ENCODE data around the gene ITGB8.

Gene ITGB8

DNA sequence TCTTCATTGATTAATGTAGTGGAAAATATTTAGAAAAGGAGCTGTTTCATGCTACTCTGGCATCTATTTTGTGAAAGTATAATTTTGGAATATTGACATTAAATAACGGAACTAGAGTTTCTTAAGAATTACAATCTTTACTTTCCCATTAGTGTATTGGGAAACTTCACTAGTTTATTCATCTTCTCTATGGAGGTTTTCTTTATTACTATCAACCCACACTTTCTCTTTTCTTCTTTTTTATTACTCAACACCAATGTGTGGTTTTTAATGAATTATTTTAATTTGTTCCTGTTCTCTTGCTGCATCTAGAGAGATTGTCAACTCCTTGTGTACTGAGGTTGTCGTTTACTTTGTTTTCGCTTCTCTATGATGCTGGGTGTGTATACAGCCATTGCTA, 20.4 kb upstream of the ITGB8 start:
- no peak overlapping the region for H3K4me3 ChIP-seq (ENCODE audit: low read depth in 1 of 2, low read length in 2 of 2)
- H3K4me1 ChIP-seq (ENCODE audit: insufficient read depth, low read length) = no peaks in the 10 kb centered on the region
- H3K27ac ChIP-seq (ENCODE audit: low read depth, low read length) = no peak overlapping the region
- no peaks in the 10 kb centered on the region for H3K36me3 ChIP-seq (ENCODE audit: insufficient read depth, low read length)
- H3K9me3 ChIP-seq (ENCODE audit: low read length) = no peaks in the 10 kb centered on the region
- no peaks in the 10 kb centered on the region for H3K27me3 ChIP-seq (ENCODE audit: control insufficient read depth in 1 of 2, insufficient read depth in 2 of 2, low read length in 2 of 2)
- no peak overlapping the region for H3K9ac ChIP-seq (ENCODE audit: low read length)

DNA sequence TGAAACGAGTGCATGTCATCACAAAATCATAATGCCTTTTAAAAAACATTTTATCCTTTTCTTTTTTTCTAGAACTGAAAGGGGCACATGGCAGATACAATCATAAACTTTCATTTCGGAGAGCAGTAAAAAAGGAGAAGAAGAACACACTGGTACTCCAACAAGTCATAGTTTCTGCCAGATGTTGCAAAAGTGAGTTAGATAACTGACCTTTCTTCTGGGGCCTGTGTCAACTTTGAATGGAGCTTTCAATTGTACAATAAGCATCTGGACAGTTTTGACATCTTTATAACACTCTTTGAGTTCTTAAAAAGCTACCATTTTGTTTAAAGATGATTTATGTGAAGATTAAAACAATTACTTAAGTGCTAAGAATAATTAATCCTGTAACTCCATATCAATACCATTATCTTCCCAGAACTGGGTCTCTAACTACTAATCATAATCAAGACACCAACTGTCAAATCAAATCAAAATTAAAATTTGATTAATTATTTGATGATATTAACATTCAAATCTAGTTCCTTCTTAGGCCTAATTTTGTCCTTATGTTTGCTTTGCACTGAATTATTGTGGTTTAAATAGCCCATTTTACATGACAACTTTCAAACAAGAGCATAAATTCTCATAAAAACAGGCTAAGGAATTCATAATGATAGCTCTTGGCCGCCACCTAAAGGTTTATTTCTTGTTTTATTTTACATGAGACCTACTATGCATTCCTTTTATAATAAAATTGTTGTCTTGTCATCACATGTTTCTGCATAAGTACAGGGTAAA, 19.5 kb upstream of the ITGB8 start:
- Histone ChIP-seq H3K4me1 (ENCODE audit: insufficient read depth, low read length) (no peaks in the 10 kb centered on the region), H3K27me3 (ENCODE audit: control insufficient read depth in 1 of 2, insufficient read depth in 2 of 2, low read length in 2 of 2) (no peaks in the 10 kb centered on the region), H3K4me3 (ENCODE audit: low read depth in 1 of 2, low read length in 2 of 2) (no peak overlapping the region), H3K9me3 (ENCODE audit: low read length) (no peaks in the 10 kb centered on the region), H3K9ac (ENCODE audit: low read length) (no peak overlapping the region), H3K36me3 (ENCODE audit: insufficient read depth, low read length) (no peaks in the 10 kb centered on the region), H3K27ac (ENCODE audit: low read depth, low read length) (no peak overlapping the region)

DNA sequence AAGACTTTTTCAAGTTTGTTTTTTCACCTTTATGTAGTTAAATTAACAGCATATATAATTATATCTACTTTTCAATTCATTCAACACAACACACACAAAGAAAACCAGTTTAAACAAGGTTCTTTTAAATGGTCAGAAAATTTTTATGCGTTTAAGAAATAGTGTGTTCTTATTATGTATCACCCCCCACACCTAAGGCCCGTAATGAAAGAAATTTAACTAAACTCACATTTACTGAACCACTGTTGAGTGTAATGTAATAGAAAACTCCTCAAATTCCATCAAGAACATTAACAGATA, 19.0 kb upstream of the ITGB8 start:
- Histone ChIP-seq H3K9me3 (ENCODE audit: low read length) (no peaks in the 10 kb centered on the region), H3K27ac (ENCODE audit: low read depth, low read length) (no peak overlapping the region), H3K4me1 (ENCODE audit: insufficient read depth, low read length) (no peaks in the 10 kb centered on the region), H3K36me3 (ENCODE audit: insufficient read depth, low read length) (no peaks in the 10 kb centered on the region), H3K9ac (ENCODE audit: low read length) (no peak overlapping the region), H3K4me3 (ENCODE audit: low read depth in 1 of 2, low read length in 2 of 2) (no peak overlapping the region), H3K27me3 (ENCODE audit: control insufficient read depth in 1 of 2, insufficient read depth in 2 of 2, low read length in 2 of 2) (no peaks in the 10 kb centered on the region)

DNA sequence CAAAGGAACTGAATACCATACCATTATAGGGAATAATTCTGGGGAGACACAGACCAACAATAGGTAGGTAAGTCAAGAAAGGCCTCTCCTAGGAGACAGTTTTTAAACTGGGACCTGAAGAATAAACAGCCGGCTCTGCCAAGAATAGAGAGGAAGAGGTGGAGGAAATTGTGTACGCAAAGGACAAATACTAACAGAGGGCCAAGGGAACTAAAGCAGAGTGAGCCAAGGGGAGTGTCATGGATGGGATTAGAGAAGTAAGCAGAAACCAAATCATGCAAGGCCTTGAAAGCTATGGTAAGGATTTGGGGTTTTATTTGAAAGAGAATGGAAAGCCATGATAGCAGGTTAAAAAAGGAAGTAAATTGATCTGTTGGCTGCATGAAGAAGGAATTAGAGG, 18.1 kb upstream of the ITGB8 start:
- H3K9ac ChIP-seq (ENCODE audit: low read length) = no peak overlapping the region
- no peak overlapping the region for H3K27ac ChIP-seq (ENCODE audit: low read depth, low read length)
- no peaks in the 10 kb centered on the region for H3K9me3 ChIP-seq (ENCODE audit: low read length)
- H3K36me3 ChIP-seq (ENCODE audit: insufficient read depth, low read length) = no peaks in the 10 kb centered on the region
- H3K27me3 ChIP-seq (ENCODE audit: control insufficient read depth in 1 of 2, insufficient read depth in 2 of 2, low read length in 2 of 2) = no peaks in the 10 kb centered on the region
- no peaks in the 10 kb centered on the region for H3K4me1 ChIP-seq (ENCODE audit: insufficient read depth, low read length)
- H3K4me3 ChIP-seq (ENCODE audit: low read depth in 1 of 2, low read length in 2 of 2) = no peak overlapping the region

DNA sequence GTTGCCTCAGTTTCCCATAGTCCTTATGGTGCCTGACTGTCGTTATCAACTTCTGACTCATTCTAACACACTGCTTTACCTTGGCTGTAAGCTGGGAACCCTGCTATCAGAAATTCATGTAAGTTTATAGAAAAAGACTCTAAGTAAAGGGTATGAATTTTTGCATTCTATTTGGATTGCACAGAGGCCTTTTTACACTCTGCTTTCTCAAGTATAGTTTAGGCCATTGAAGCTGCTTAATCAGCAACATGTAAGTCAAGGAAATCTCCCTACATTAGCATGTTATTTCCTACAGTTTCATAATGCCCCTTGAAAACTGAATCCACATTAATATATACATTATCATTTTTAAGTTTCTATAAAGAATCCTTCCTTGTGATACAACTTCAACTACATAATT, 17.1 kb upstream of the ITGB8 start:
- Histone ChIP-seq H3K4me1 (ENCODE audit: insufficient read depth, low read length) (no peaks in the 10 kb centered on the region), H3K4me3 (ENCODE audit: low read depth in 1 of 2, low read length in 2 of 2) (no peak overlapping the region), H3K27ac (ENCODE audit: low read depth, low read length) (no peak overlapping the region), H3K9me3 (ENCODE audit: low read length) (no peaks in the 10 kb centered on the region), H3K36me3 (ENCODE audit: insufficient read depth, low read length) (no peaks in the 10 kb centered on the region), H3K9ac (ENCODE audit: low read length) (no peak overlapping the region), H3K27me3 (ENCODE audit: control insufficient read depth in 1 of 2, insufficient read depth in 2 of 2, low read length in 2 of 2) (no peaks in the 10 kb centered on the region)

DNA sequence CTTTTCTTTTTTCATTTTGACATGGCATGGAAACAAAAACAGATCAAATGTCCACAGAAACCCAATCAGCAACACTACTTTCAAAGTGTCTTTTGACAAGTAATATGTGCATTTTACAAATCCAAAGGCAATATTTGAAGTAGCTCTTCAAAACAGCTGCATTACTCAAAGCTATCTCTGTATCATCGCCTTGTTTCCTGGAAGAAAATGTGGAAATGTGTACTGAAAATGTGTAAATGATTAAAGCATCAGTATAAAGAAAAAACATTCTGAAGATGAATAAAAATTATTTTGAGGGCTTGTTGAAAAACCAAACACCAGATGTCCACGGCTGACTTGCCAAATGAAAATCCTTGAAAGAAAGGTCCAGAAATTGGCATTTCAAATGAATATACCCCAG, 16.5 kb upstream of the ITGB8 start:
- Histone ChIP-seq H3K4me3 (ENCODE audit: low read depth in 1 of 2, low read length in 2 of 2) (no peak overlapping the region), H3K36me3 (ENCODE audit: insufficient read depth, low read length) (no peaks in the 10 kb centered on the region)

DNA sequence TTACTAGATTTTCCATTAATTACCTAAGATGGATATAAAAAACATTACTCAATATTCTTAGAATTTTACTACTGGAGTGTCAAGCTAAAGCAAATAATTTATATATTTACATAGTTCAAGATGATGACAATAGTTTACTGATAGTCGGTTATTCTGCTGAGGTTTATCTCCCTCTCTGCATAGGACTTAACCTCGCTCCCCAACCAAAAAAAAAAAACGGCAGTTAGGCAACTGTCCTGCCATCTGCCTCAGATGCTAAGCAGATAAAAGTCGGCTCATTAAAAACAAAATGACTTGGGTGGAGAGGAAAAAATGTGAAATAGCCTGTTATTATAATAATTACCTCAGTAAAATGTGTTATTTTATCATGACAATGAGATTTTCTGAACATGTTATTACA, 14.0 kb upstream of the ITGB8 start:
- Histone ChIP-seq H3K4me1 (ENCODE audit: insufficient read depth, low read length) (no peaks in the 10 kb centered on the region), H3K9ac (ENCODE audit: low read length) (no peak overlapping the region), H3K4me3 (ENCODE audit: low read depth in 1 of 2, low read length in 2 of 2) (no peak overlapping the region), H3K36me3 (ENCODE audit: insufficient read depth, low read length) (no peaks in the 10 kb centered on the region), H3K27me3 (ENCODE audit: control insufficient read depth in 1 of 2, insufficient read depth in 2 of 2, low read length in 2 of 2) (no peaks in the 10 kb centered on the region), H3K27ac (ENCODE audit: low read depth, low read length) (no peak overlapping the region), H3K9me3 (ENCODE audit: low read length) (no peaks in the 10 kb centered on the region)

More for the DNA sequence above, 16.5 kb upstream of the ITGB8 start:
- Histone ChIP-seq H3K9me3 (ENCODE audit: low read length) (no peaks in the 10 kb centered on the region), H3K4me1 (ENCODE audit: insufficient read depth, low read length) (no peaks in the 10 kb centered on the region), H3K27ac (ENCODE audit: low read depth, low read length) (no peak overlapping the region), H3K9ac (ENCODE audit: low read length) (no peak overlapping the region), H3K27me3 (ENCODE audit: control insufficient read depth in 1 of 2, insufficient read depth in 2 of 2, low read length in 2 of 2) (no peaks in the 10 kb centered on the region)

DNA sequence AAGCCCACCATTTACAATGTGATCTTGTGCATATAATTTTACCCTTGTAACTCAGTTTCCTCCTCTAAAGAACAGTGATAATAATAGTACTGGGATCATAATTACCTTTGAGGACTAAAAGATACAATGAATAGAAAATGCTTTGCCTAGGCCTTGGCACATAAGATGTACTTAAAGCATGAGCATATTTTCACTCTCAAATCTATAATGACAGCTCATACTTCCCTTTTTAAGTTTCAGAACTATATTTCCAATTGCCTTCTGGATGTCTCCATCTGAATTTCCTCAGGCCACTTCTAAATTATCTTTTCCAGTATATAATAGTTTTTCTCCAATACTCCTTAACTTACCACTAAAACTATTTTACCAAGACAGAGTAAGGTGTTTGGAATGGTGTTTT, 13.3 kb upstream of the ITGB8 start:
- Histone ChIP-seq H3K27me3 (ENCODE audit: control insufficient read depth in 1 of 2, insufficient read depth in 2 of 2, low read length in 2 of 2) (no peaks in the 10 kb centered on the region), H3K4me3 (ENCODE audit: low read depth in 1 of 2, low read length in 2 of 2) (no peak overlapping the region), H3K4me1 (ENCODE audit: insufficient read depth, low read length) (no peaks in the 10 kb centered on the region), H3K9ac (ENCODE audit: low read length) (no peak overlapping the region), H3K9me3 (ENCODE audit: low read length) (no peaks in the 10 kb centered on the region), H3K36me3 (ENCODE audit: insufficient read depth, low read length) (no peaks in the 10 kb centered on the region), H3K27ac (ENCODE audit: low read depth, low read length) (no peak overlapping the region)

DNA sequence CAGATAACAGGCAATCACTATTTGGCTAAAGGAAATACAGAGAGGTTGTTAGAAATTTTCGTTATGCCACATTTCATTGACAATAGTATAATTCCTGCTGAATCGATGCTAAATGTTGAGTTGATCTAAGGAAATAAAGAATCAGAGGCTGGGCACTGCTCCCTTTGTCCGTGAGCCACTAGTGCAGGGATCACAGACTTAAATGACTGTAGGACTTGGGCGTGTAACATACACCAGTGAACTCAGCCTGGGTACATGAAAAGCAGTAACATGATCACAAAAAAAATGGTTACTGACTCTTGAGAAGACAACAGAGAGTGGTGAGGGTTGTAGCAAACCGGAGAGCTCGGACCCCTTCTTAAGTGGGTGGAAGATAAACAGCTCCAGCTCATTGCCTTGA, 11.8 kb upstream of the ITGB8 start:
- H3K27me3 ChIP-seq (ENCODE audit: control insufficient read depth in 1 of 2, insufficient read depth in 2 of 2, low read length in 2 of 2) = no peaks in the 10 kb centered on the region
- H3K27ac ChIP-seq (ENCODE audit: low read depth, low read length) = no peak overlapping the region
- no peak overlapping the region for H3K4me3 ChIP-seq (ENCODE audit: low read depth in 1 of 2, low read length in 2 of 2)
- no peaks in the 10 kb centered on the region for H3K9me3 ChIP-seq (ENCODE audit: low read length)
- H3K36me3 ChIP-seq (ENCODE audit: insufficient read depth, low read length) = no peaks in the 10 kb centered on the region
- H3K4me1 ChIP-seq (ENCODE audit: insufficient read depth, low read length) = no peaks in the 10 kb centered on the region
- no peak overlapping the region for H3K9ac ChIP-seq (ENCODE audit: low read length)

DNA sequence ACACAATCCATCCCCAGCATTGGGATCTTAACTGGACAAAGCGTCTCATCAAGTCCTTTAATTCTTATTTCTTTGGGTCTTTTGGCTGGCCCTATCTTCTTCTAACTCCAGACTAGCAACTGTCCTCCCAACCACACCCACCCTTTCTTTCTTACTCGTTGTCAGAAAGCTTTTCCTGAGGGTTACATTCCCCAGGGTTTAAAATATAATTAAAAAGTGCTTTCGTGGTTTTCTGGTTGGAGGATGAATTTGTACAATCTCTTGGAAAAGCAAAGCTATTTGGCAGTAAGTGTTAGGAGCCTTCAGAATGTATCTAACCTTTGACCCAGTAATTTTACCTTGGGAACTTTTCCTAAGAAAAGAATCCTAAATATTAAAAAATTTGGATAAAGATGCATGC, 10.4 kb upstream of the ITGB8 start:
- H3K4me1 ChIP-seq (ENCODE audit: insufficient read depth, low read length) = no peaks in the 10 kb centered on the region
- no peak overlapping the region for H3K4me3 ChIP-seq (ENCODE audit: low read depth in 1 of 2, low read length in 2 of 2)
- no peak overlapping the region for H3K9ac ChIP-seq (ENCODE audit: low read length)
- no peaks in the 10 kb centered on the region for H3K36me3 ChIP-seq (ENCODE audit: insufficient read depth, low read length)
- H3K9me3 ChIP-seq (ENCODE audit: low read length) = no peaks in the 10 kb centered on the region
- no peak overlapping the region for H3K27ac ChIP-seq (ENCODE audit: low read depth, low read length)
- H3K27me3 ChIP-seq (ENCODE audit: control insufficient read depth in 1 of 2, insufficient read depth in 2 of 2, low read length in 2 of 2) = no peaks in the 10 kb centered on the region

DNA sequence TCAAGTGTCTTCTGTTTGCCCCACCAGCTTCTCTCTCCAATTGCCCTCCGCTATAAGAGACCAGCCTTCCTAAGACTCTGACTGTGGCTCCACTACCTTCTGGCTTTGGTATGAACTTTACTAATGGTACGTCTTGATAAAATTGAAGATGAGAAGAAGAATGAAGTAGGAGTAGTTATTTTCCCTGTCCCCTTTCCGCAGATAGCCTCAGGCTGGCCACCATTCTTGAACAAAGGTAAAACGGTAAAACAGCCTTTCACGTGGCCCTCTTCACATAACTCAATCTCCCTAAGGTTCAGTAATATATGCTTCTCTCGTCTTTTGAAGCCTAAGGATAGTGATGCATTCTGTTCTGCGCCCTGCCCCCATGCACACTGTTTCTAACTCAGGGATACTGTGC, 9.9 kb upstream of the ITGB8 start:
- Histone ChIP-seq H3K4me3 (ENCODE audit: low read depth in 1 of 2, low read length in 2 of 2) (no peak overlapping the region), H3K9ac (ENCODE audit: low read length) (no peak overlapping the region), H3K27me3 (ENCODE audit: control insufficient read depth in 1 of 2, insufficient read depth in 2 of 2, low read length in 2 of 2) (no peaks in the 10 kb centered on the region), H3K4me1 (ENCODE audit: insufficient read depth, low read length) (no peaks in the 10 kb centered on the region), H3K9me3 (ENCODE audit: low read length) (no peaks in the 10 kb centered on the region), H3K27ac (ENCODE audit: low read depth, low read length) (no peak overlapping the region), H3K36me3 (ENCODE audit: insufficient read depth, low read length) (no peaks in the 10 kb centered on the region)

DNA sequence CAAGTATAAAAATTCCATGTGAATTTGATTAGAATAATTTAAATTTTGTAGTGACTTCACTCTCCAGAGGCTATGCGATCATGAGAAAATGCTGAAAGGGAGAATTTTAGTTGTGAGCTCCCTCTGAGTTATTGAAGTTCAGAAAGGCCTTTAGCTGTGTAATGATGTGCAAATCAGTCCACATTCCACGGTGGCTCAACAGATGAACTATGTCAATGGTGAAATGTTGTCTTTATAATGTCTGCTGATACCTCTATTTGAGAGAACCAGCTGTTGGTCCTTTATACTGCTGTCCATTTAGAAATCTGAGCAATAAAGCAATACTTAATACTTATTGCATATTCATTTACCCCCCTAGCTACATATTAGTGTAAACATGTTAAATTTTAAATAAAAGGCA, 7.1 kb upstream of the ITGB8 start:
- no peaks in the 10 kb centered on the region for H3K27me3 ChIP-seq (ENCODE audit: control insufficient read depth in 1 of 2, insufficient read depth in 2 of 2, low read length in 2 of 2)
- H3K4me1 ChIP-seq (ENCODE audit: insufficient read depth, low read length) = no peaks in the 10 kb centered on the region
- no peak overlapping the region for H3K4me3 ChIP-seq (ENCODE audit: low read depth in 1 of 2, low read length in 2 of 2)
- H3K36me3 ChIP-seq (ENCODE audit: insufficient read depth, low read length) = no peaks in the 10 kb centered on the region
- H3K27ac ChIP-seq (ENCODE audit: low read depth, low read length) = no peak overlapping the region
- no peak overlapping the region for H3K9ac ChIP-seq (ENCODE audit: low read length)
- no peaks in the 10 kb centered on the region for H3K9me3 ChIP-seq (ENCODE audit: low read length)

Measured in muscle layer of colon (tissue), 2 donors.